ENCODE measurements around the gene ATR. TPM values are rescaled to one million over a fixed set of nuclear protein-coding genes. Genes with fewer than 3 reads are reported as not detected.

ATR gene
- total RNA-seq, 1 experiment from 2014 or later: 28.3 TPM

DNA sequence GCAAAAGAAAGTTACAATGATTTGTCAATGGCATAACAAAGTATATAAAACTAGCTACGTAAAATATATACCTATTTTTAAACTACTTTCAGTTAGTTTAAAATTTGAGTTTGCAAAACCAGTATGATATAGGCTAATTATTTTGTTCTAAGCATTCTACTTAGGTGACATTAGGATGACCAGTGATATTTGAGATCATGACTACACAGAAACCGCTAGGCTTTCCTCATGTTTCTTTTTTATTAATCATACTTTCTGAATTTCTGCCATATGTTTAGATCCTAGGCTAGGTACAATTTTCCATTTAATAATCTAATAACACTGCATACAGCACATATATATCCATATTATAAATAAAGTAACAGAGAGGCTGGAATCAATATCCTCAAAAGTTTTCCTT, 78.3 kb downstream of the ATR start:
- TF ChIP-seq, protein P1, sequence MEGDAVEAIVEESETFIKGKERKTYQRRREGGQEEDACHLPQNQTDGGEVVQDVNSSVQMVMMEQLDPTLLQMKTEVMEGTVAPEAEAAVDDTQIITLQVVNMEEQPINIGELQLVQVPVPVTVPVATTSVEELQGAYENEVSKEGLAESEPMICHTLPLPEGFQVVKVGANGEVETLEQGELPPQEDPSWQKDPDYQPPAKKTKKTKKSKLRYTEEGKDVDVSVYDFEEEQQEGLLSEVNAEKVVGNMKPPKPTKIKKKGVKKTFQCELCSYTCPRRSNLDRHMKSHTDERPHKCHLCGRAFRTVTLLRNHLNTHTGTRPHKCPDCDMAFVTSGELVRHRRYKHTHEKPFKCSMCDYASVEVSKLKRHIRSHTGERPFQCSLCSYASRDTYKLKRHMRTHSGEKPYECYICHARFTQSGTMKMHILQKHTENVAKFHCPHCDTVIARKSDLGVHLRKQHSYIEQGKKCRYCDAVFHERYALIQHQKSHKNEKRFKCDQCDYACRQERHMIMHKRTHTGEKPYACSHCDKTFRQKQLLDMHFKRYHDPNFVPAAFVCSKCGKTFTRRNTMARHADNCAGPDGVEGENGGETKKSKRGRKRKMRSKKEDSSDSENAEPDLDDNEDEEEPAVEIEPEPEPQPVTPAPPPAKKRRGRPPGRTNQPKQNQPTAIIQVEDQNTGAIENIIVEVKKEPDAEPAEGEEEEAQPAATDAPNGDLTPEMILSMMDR (conservative IDR thresholded peaks at IDR 0.05; ENCODE audit: low read depth, low read length): no peak
- no peak for TF ChIP-seq EZH2 (IDR thresholded peaks at IDR 0.05; ENCODE audit: borderline replicate concordance, low read depth, low read length, poor library complexity, severe bottlenecking)
- H3K36me3 ChIP-seq (ENCODE audit: insufficient read depth, low read length, poor library complexity, severe bottlenecking): peaks cover 28% of the 10 kb centered on the region
- H3K4me3 ChIP-seq (ENCODE audit: low read depth, low read length, poor library complexity, severe bottlenecking): no peak overlapping the region
- ChIA-PET POLR2A (ENCODE audit: low non-redundant PET) (no interaction called here), CTCF (no interaction called here)
- no peak for DNase-seq (ENCODE audit: low spot score)
- no TSS peak for BruUV-seq (replicated peaks)
- H3K9me3 ChIP-seq (ENCODE audit: low read depth, low read length, poor library complexity, severe bottlenecking): no peaks in the 10 kb centered on the region
- no peak overlapping the region for H3K27ac ChIP-seq (ENCODE audit: low read depth, low read length, poor library complexity, severe bottlenecking)
- no peaks in the 10 kb centered on the region for H3K4me1 ChIP-seq (ENCODE audit: insufficient read depth, low read length, poor library complexity, severe bottlenecking)
- no peaks in the 10 kb centered on the region for H3K27me3 ChIP-seq (replicated peaks; ENCODE audit: insufficient read depth, low read depth, low read length, poor library complexity)
- intact Hi-C loops (cut with micrococcal nuclease; ENCODE audit: unreplicated experiment): no loop called here

DNA sequence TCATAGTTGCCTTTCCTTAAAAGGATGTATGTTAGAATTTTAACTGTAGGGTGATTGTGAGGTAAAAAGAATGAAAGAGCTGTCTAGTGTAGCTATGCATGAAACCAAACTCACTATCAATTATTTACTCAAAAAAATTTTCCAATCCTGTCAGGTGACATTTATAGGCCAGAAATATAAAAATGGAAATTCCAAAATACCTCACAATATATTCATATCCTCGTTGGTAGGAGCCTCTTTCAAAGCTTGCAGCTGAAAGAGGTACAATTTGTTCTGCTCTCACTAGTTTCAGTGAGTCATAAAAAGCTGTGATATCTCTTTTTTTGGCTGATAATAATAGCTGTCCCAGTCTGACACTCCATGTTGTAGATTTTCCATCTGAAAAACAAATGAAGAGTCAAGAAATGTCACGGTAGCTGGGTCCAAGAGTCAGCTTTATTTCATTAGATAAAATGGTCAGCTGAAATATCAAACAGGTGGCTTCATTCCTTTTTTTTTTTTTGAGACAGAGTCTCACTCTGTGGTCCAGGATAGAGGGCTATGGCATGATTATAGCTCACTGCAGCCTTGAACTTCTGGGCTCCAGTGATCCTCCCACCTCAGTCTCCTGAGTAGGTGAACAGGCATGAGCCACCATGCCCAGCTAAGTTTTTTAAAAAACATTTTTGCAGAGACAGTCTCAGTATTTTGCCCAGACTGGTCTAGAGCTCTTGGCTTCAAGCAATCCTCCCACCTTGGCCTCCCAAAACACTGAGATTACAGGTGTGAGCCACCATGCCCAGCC, 79.9 kb downstream of the ATR start:
- H3K4me1 ChIP-seq (ENCODE audit: insufficient read depth, low read length, poor library complexity, severe bottlenecking): no peaks in the 10 kb centered on the region
- no TSS peak for BruUV-seq (replicated peaks)
- intact Hi-C loops (cut with micrococcal nuclease; ENCODE audit: unreplicated experiment): no loop called here
- no peak overlapping the region for H3K27ac ChIP-seq (ENCODE audit: low read depth, low read length, poor library complexity, severe bottlenecking)
- DNase-seq (ENCODE audit: low spot score): no peak
- H3K4me3 ChIP-seq (ENCODE audit: low read depth, low read length, poor library complexity, severe bottlenecking): no peak overlapping the region
- no peaks in the 10 kb centered on the region for H3K27me3 ChIP-seq (replicated peaks; ENCODE audit: insufficient read depth, low read depth, low read length, poor library complexity)
- no peaks in the 10 kb centered on the region for H3K9me3 ChIP-seq (ENCODE audit: low read depth, low read length, poor library complexity, severe bottlenecking)
- POLR2A ChIA-PET (ENCODE audit: low non-redundant PET): interaction anchor here (0.6 kb wide), 1 partner anchor 502 kb away, joined by 17 read pairs; no protein-coding TSS in a partner anchor
- CTCF ChIA-PET: no interaction called here
- peaks cover 24% of the 10 kb centered on the region for H3K36me3 ChIP-seq (ENCODE audit: insufficient read depth, low read length, poor library complexity, severe bottlenecking)
- TF ChIP-seq, protein P1 (conservative IDR thresholded peaks at IDR 0.05; ENCODE audit: low read depth, low read length): no peak
- no peak for TF ChIP-seq EZH2 (IDR thresholded peaks at IDR 0.05; ENCODE audit: borderline replicate concordance, low read depth, low read length, poor library complexity, severe bottlenecking)

DNA sequence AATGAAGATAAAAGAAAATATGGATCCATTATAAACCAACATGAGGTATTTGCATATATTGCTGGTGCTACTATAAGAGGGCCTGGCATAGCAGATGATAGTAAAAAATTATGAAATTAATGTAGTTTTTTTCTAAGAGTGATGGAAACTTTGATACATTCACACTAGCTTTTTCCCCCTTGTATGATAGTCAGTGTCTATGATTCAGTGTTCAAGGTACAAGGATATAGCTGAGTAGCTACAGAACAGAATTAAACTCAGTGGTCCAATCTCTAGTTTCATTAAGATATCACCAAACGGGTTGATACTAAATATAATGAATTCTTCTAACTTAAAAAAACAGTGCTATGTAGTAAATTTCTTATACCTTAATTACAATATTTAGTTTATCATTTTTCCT, 80.8 kb downstream of the ATR start:
- BruUV-seq (replicated peaks): no TSS peak
- intact Hi-C loops (cut with micrococcal nuclease; ENCODE audit: unreplicated experiment): no loop called here
- Histone ChIP-seq H3K4me1 (ENCODE audit: insufficient read depth, low read length, poor library complexity, severe bottlenecking) (no peaks in the 10 kb centered on the region), H3K27ac (ENCODE audit: low read depth, low read length, poor library complexity, severe bottlenecking) (no peak overlapping the region), H3K27me3 (replicated peaks; ENCODE audit: insufficient read depth, low read depth, low read length, poor library complexity) (no peaks in the 10 kb centered on the region), H3K4me3 (ENCODE audit: low read depth, low read length, poor library complexity, severe bottlenecking) (no peak overlapping the region), H3K9me3 (ENCODE audit: low read depth, low read length, poor library complexity, severe bottlenecking) (no peaks in the 10 kb centered on the region), H3K36me3 (ENCODE audit: insufficient read depth, low read length, poor library complexity, severe bottlenecking) (peaks cover 29% of the 10 kb centered on the region)
- TF ChIP-seq, protein P1 (conservative IDR thresholded peaks at IDR 0.05; ENCODE audit: low read depth, low read length): no peak
- TF ChIP-seq EZH2 (IDR thresholded peaks at IDR 0.05; ENCODE audit: borderline replicate concordance, low read depth, low read length, poor library complexity, severe bottlenecking): no peak
- ChIA-PET POLR2A (ENCODE audit: low non-redundant PET) (no interaction called here), CTCF (no interaction called here)
- DNase-seq (ENCODE audit: low spot score): no peak
